Measurements from ENCODE around the gene SLC25A24. TPM values are rescaled to one million over a fixed set of nuclear protein-coding genes. Genes with fewer than 3 reads are reported as not detected.
"Not testable (repeated sequence)": the region's sequence is repeated elsewhere in the genome, so short reads cannot be mapped to it uniquely, and the experiment has no call there.

The SLC25A24 gene
- polyA plus RNA-seq, result 24.9 TPM

DNA sequence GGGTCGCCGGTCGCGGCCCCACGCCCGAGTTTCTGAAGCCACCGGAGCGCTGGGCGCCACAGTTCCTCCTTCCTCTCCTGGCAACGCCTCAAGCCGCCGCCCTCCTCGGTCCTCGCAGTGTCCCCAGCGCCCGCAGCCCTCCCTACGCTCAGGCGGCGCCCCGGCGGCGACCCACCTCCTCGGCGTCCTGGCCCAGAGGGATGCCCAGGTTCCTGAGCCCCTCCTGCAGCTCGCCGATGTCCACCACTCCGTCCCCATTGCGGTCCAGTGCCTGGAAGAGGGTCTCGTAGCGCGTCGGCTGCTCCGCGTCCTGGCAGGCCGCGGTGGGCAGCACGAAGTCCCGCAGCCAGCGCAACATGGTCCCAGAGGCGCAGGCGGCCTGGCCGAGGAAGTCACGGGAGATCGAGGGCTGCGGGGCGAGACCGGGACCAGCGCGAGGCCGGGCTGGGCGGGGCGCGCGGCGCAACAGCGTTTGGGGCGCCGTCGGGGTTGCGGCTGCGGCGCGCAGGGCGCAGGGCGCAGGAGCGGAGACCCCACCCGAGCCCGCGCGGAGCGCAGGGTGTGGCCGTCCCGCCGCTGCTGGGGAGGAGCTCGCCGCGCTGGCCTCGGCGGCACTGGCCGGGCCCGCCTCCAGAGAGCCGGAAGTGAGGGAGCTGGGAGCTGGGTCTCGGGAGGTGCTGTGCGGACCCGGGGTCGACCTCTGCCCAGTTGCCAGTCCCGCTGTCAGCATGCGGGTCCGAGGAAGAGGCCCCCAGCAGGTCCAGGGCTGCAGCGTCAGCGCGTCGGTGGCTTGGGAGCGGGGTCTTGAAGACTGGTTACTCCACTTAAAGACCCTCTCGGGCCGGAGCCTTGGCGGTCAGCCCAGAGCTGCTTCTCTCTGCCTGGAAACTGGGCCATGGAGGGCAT is at the start of gene SLC25A24:
Gene SLC25A24, minus strand, starts transcription at position 563 of the 906 bp plus-strand sequence. Its CDS starts 205 bp downstream, at position 358.
- Mint-ChIP-seq H3K27ac (peak within 1 kb of the TSS; percentile 82 to 95 (median 89)), H3K9me3 (peaks cover 0 to 3% (median 0%) of the 10 kb centered on the region in 3 donors)

DNA sequence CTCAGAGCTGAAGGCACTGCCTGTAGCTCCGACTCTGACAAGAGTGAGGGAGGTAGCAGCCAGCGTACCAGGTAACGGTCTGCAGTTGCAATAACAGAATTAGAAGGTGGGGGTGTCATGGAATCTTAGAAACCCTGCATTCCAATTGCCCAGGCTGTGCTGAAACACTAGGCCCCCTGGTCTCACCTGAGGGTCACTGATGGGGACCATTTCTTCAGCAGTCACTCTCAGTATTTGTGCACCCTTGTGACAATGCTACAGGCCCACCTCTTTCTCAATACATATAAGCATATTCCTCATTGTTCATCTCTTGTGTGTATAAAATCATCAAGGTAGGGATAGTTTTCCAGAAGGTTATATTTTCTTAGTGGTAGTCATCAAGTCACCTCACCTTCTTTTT is 43.8 kb upstream of the SLC25A24 start, which contains the start of gene NBPF4:
Gene NBPF4, minus strand, starts transcription at position 101 of the 400 bp plus-strand sequence. CDS start 315 bp downstream, outside the sequence.
- H3K4me1 Mint-ChIP-seq, H3K27ac Mint-ChIP-seq, H3K27me3 Mint-ChIP-seq, H3K36me3 Mint-ChIP-seq, H3K4me3 Mint-ChIP-seq, H3K9me3 Mint-ChIP-seq: not testable (repeated sequence)

More for the DNA sequence above, at the start of gene SLC25A24:
- peaks cover 3% of the 10 kb centered on the region for H3K36me3 Mint-ChIP-seq
- H3K27me3 Mint-ChIP-seq, result peaks cover 3% of the 10 kb centered on the region
- H3K4me3 Mint-ChIP-seq, result peak within 1 kb of the TSS; percentile 91 to 95 (median 92)
- H3K4me1 Mint-ChIP-seq, result peaks cover 14 to 32% (median 20%) of the 10 kb centered on the region in 3 donors

DNA sequence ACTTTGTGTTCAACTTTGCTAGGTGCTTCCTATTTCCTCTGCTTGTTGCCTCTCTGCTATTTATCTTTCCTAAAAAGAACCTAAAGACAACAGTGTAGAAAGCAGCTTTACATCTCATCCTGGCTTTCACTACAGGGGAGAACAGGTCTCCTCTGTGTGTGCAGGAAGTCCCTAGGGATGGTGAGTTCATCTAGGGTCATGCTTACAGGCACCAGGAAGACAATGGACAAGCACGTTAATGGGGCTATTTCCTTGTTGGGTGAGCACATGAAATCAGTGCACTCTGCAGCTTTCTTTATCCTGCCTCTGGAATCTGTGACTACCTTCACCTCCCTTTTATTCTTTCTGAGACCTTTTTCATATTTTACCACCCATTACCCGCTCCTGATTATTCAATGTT is 39.3 kb upstream of the SLC25A24 start:
- not testable (repeated sequence) for H3K4me3 Mint-ChIP-seq, H3K4me1 Mint-ChIP-seq, H3K9me3 Mint-ChIP-seq, H3K27me3 Mint-ChIP-seq, H3K27ac Mint-ChIP-seq, H3K36me3 Mint-ChIP-seq

DNA sequence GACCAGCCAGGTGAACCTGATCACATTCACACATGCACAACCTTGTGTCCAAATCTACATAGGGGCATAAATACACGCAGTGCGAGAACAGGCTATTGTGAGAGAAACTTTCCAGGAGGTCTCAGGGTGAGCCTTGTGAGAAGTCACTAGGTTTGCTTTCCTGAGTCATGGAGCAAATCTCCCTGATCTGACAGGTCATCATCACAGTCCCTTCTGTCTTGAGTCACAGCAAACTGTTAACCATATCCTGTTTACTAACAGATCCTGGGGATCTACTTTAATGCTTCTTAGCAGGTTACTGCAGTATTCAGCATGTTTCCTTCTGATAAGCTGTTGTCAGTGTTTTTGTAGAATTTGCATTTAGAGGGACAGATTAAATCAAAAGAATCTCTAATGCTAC is 35.2 kb upstream of the SLC25A24 start:
- not testable (repeated sequence) for H3K36me3 Mint-ChIP-seq, H3K27me3 Mint-ChIP-seq, H3K9me3 Mint-ChIP-seq, H3K4me3 Mint-ChIP-seq, H3K4me1 Mint-ChIP-seq, H3K27ac Mint-ChIP-seq

DNA sequence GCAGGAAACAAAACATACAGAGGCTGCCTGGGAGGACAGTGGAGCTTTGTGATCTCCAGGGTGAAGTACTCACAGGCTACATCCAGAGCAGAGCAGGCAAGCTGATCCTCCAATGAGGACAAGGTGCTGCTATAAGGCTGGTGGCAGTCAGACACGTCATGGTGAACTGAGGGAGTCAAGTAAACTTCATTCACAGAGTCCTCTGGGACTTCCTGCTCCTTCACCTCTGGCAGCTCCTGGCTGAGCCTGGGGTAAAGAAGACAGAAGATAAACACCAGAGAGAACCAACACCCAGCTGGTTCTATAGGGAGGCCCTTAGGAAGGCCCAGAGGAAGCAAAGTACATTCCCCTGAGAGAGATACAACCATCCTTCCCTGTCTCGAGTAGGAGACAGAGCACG is 32.0 kb upstream of the SLC25A24 start:
- not testable (repeated sequence) for H3K27ac Mint-ChIP-seq, H3K36me3 Mint-ChIP-seq, H3K27me3 Mint-ChIP-seq

DNA sequence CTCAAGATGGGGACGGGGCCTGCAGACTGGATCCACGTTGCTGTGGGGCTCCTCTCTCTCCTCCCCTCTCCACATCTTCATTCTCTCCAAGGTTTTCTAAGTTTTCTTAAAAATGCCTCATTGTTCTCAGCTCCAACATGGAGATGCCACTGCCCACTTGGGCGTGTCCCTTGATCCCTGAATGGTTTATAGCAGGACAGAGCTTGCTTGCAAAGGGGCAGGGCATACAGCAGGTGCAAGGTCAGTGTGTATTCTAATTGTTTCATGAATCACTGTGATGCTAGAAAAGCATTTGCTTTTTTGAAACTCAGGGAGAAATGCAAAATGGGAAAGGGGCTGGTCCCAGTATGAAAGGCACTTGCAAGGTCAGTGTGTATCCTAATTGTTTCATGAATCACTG is 29.8 kb upstream of the SLC25A24 start:
- not testable (repeated sequence) for H3K27ac Mint-ChIP-seq, H3K36me3 Mint-ChIP-seq, H3K27me3 Mint-ChIP-seq, H3K9me3 Mint-ChIP-seq, H3K4me3 Mint-ChIP-seq, H3K4me1 Mint-ChIP-seq

More for the DNA sequence above, 32.0 kb upstream of the SLC25A24 start:
- not testable (repeated sequence) for H3K4me1 Mint-ChIP-seq, H3K4me3 Mint-ChIP-seq, H3K9me3 Mint-ChIP-seq

DNA sequence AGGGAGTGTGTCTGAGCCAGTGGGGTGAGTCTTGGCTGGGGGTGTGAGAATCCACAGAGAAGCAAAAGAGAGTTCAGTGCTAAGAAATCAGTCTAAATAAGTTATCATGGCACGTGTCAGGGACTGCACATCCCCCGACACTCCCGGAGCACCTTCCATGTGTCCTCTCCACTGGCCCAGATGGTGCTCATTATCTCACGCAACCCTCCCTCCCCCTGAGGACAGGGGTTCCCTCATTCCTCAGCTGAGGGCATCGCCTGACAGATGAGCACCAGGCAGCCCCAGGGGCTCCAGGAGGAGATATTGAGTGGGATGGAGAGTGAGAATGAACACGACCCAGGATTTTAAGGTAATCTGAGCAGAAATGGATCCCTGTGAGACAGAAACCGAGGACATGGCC is 27.6 kb upstream of the SLC25A24 start:
- H3K36me3 Mint-ChIP-seq, H3K4me1 Mint-ChIP-seq, H3K9me3 Mint-ChIP-seq, H3K27ac Mint-ChIP-seq, H3K27me3 Mint-ChIP-seq, H3K4me3 Mint-ChIP-seq: not testable (repeated sequence)

DNA sequence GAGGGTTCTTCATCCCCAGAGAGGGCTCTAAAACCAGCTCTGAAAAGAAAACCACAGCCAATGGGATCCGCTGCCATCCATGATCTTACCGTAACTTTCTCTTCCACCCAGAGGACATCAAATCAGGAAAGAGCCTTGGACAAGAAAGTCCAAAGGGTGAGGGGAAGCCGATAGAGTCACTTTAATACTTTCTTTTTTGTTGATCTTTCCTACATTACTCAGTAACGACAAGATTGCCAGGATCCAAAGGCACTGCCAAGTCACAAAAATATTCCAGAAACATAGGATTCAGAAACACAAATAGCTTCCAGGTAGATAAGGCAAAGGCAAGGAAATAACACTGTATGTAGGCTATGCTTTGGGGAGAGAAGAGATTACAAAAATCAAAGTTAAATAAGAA is 26.7 kb upstream of the SLC25A24 start:
- not testable (repeated sequence) for H3K27me3 Mint-ChIP-seq, H3K27ac Mint-ChIP-seq, H3K4me3 Mint-ChIP-seq, H3K9me3 Mint-ChIP-seq, H3K4me1 Mint-ChIP-seq, H3K36me3 Mint-ChIP-seq

DNA sequence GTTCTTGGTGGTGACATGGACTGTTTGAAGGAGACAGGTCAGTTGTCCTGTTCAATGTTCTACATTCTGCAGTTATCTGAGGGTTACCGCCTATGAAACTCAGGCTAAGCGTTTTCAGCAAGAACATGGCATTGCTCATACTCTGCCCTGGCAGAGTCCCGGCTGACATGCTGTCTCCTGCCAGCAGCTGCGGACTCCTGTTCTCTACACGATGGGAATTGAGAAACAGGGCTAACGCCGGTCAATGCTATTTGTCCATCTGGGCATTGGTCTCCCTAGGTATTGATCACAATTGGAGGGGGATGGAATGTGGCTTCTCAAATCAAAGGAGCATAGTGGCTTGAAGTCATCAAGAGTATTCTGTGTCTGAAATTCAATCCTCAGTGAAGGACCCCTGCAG is 23.1 kb upstream of the SLC25A24 start:
- H3K27ac Mint-ChIP-seq, H3K4me1 Mint-ChIP-seq, H3K27me3 Mint-ChIP-seq, H3K4me3 Mint-ChIP-seq, H3K9me3 Mint-ChIP-seq, H3K36me3 Mint-ChIP-seq: not testable (repeated sequence)

DNA sequence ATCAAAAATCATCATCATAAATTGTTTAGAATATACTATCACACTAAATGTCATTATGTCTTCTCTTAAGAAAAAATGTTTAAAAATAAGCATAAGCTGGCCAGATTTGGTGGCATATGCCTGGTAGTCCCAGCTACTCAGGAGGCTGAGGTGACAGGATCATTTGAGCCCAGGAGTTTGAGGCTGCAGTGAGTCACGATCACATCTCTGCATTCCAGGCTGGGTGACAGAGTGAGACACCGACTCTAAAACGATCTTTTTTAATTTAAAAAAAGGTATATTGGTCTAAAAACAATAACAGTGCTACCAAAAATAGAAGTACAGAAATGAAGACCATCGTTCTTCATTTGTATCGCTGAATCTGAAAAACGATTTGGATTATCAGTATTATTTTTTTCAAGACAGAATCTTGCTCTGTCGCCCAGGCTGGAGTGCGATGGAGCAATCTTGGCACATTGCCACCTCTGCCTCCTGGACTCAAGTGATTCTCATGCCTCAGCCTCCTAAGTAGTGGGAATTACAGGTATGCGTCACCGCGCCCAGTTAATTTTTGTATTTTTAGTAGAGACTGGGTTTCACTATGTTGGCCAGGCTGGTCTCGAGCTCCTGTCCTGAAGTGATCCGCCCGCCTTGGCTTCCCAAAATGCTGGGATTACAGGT is 17.5 kb upstream of the SLC25A24 start:
- not testable (repeated sequence) for H3K4me3 Mint-ChIP-seq, H3K9me3 Mint-ChIP-seq, H3K4me1 Mint-ChIP-seq, H3K27ac Mint-ChIP-seq, H3K36me3 Mint-ChIP-seq, H3K27me3 Mint-ChIP-seq

DNA sequence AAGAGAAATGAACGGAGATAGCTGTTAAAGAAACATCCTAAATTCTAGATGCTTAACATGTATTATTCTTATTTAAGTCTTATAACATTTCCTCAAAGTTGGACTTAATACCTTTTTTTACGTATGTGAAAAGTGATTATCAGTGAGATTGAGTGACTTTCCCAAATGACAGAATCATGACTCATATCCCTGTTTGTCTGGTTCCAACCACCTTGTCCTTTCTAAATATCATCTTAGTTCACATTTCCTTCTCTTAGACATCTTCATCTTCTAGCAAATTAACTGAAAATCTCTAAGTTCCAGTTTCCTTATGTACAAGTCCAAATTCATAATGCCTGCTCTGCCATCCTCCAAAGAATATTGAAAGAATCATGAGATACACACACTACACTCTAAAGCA is 16.9 kb upstream of the SLC25A24 start:
- H3K27ac Mint-ChIP-seq, H3K9me3 Mint-ChIP-seq, H3K4me1 Mint-ChIP-seq, H3K36me3 Mint-ChIP-seq, H3K4me3 Mint-ChIP-seq, H3K27me3 Mint-ChIP-seq: not testable (repeated sequence)

DNA sequence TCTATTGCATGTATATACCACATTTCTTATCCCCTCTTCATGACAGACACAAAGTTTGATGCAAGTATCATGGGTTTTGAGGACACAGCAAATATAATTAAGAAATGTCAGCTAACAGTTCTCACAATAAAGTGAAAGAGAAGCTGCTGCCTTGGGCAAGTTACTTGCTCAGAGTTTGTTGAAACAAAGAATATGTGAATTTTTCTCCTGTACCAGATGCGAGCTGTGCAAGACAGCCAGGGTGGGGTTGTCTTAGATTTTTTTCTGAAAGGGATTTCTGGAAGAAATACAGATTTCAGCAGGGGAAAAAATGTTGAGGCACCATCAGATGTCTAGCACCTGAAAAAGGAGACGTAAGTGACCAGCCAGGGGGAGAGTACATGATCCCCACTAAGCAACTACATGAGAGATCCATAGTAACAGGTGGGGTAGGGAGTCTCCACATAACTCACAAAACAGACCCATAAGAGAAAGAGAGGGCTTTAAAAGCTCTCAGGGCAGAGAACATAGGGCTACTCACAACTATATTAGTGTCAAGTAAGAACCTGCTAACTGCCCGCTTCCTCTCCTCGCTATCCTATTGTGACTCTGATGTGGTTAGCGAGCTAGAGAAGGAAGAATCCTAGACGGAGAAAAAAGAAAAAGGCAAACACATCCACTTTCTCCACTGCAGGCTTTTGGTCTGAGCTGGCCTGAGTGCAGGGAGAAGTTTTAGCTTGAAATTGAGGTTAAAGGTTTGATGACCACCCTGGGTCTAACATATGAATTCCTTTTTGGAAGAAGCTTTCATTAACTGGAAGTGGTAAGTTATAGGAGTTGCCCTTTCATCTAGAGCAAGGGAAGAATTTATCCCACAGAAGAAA is 16.1 kb upstream of the SLC25A24 start:
- H3K4me3 Mint-ChIP-seq, H3K27me3 Mint-ChIP-seq, H3K27ac Mint-ChIP-seq, H3K4me1 Mint-ChIP-seq, H3K9me3 Mint-ChIP-seq, H3K36me3 Mint-ChIP-seq: not testable (repeated sequence)

DNA sequence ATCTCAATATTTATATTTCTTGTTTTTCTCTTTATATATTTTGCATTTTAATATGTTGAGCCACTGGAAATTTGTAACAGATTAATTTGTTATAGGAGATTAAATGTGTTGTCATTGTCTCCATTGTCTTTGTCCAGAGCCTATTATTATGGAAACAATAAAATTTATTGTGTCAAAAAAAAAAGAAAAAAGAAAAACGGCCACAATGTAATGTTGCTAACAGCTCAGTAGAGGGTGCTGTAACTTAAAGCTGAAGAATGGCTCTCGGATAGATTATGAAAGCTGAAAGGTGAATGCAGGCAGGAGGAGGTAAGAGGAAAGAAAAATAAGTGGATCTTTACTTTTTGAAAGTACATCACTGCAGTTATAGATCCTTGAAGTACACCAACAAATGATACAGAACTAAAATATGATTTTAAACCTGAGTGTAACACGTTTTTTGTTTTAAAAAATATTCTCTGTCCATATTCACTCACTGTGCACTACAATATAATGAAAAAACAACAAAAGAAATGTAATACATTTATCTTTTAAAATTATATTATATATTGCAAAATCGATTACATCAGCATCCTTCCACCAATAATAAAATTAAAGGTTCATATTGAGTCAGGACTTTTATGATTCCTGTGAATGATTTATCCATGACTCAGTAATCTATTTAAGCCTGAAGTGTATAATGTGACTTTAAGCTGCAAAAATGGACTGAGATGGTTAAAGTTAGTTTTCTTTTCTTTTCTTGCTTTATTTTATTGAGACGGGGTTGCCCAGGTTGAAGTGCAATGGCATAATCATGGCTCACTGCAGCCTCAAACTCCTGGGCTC is 14.7 kb upstream of the SLC25A24 start:
- not testable (repeated sequence) for H3K27ac Mint-ChIP-seq, H3K9me3 Mint-ChIP-seq, H3K4me3 Mint-ChIP-seq, H3K4me1 Mint-ChIP-seq, H3K36me3 Mint-ChIP-seq
- peaks cover 15% of the 10 kb centered on the region for H3K27me3 Mint-ChIP-seq

DNA sequence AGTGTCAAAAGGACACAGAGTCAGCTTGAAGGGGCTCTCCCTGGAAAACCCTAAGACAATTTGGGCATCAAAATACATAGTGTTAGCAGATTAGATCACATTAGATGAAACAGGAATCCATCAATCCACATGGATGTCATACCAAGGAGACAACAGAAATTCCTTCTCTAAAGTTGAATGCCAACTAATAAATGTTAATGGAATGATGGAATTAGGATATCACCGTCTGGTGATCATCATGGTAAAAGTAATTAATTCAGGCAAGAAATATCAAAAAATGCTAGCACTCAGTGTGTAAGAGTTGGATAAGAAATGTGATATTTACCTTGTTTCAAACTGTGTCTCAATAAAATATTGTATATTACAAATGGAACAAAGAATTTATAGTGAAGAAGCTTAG is 10.9 kb upstream of the SLC25A24 start:
- Mint-ChIP-seq H3K4me3 (no peak overlapping the region), H3K4me1 (peaks cover 0 to 8% (median 0%) of the 10 kb centered on the region in 3 donors), H3K9me3 (no peaks in the 10 kb centered on the region), H3K27ac (no peak overlapping the region), H3K27me3 (peaks cover 30% of the 10 kb centered on the region), H3K36me3 (no peaks in the 10 kb centered on the region)

All from IgD-negative memory B cell (primary cell).